ENCODE measurements around the gene RPRML.
"Not testable (repeated sequence)": the region's sequence is repeated elsewhere in the genome, so short reads cannot be mapped to it uniquely, and the experiment has no call there.

Gene RPRML

DNA sequence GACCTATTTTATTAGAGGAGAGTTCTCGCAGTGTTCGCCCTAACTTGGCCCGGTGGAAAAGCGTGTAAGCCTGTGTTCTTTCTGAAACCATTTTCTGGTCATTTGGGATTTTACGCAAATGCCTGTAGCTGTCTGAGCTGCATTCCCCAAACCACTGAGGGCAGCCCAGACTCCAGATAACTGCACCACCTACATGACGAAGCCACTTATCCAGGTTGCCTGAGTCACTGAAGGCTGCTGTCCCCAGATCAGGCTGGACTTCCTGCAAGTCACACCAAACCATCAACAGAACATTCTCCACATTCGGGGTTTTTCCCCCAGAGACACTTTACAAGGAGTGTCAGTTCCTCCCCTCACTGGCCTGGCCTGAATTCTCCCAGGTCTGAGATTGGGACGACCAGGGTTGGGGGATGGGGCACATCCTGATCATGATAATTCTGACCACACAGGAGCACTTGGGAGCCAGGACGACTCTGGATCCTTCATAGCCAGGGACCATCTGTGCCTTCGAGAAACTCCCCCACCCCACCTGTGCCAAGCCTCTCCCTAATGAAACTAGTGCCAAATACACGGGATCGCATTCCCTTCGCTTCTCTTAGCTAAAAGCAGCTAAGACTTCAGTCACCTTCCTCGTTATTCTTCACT, 2.3 kb downstream of the RPRML start:
- no peak for DNase-seq (ENCODE audit: low read depth)

DNA sequence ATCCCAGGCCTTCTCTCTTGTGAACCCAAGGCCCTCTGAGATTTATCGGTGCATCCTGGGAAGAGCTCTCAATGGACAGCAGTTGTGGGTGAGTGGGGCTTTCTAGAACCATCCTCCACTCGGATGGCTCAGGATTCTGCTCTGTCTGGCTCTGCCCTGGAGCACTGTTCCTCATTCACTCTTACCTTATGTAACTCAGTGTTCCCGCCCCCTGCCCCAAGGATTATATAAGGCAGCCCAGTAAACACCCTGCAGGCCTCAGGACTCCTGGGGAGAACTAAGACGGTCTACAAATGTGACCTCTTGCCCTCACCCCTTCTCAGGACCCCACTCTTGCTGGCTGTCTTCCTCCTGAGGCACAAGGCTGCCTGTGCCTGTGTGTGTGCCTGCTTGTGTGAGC, 3.8 kb downstream of the RPRML start:
- no peak for DNase-seq (ENCODE audit: low read depth)

DNA sequence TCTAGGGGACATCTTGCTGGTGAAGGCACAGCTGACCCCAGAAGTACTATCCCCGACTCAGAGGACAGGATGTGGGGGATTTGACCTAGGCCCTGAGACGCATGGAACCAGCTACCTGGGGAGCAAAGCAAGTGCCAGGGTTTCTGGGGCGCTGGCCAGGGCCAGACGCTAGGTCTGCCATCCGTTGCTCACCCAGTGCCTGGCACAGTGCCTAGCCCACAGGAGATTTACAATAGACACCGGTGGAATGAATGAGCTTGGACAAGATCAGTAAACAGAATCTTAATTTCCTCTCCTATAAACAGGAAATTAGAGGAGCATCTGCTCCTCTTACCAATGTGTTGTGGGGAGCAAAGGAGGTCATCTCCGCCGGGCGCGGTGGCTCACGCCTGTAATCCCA, 5.0 kb downstream of the RPRML start:
- no peak for DNase-seq (ENCODE audit: low read depth)

DNA sequence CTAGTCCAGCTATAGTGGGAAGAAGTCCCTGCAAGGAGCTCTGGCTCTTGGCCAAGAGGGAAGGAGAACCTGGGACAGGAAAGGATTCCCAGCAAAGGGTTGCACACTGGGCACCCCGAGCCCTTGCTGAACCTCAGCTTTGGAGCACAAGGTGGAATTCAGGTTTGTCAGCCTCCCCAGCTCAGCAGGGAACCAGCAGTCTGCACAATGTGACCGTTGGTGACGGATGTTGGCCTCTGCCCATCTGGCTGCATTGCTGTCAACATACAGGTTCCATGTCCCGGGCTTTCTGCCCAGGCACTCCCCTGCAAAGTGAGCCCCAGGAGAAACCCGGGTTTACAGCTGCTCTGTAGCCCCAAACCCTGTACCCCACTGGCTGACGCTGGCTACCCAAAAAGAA, 6.7 kb downstream of the RPRML start:
- no peak for DNase-seq (ENCODE audit: low read depth)

DNA sequence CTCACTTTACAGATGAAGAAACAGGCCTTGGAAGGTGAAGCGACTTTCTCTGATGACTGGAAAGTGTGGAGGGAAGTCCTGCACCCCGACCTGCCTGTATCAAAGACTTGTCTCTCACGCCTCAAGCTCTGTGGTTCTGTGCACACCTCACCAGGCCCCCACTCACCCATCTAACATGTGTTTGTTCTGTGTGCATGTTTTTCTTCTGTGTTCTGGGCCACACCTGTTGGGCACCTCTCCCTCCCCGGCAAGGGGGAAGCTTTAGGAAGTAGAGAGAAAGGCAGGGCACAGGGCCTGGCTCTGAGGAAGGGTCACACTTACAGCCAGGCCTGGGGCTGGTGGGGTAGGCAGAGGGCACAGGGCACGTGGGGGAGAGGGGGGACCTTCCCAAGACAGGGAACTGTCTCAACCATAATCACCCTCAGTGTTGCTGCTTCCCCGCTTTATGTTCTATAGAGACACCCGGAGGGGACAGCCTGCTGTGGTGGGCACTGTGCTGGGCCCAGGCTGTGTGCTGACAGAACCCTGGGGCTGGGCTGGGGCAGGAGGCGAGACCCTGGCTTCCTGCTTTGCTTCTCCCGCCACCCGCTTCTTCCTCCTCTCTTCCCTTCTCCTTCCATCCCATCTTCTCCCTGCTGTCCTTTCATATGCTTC, 7.3 kb downstream of the RPRML start:
- DNase-seq (ENCODE audit: low read depth): no peak

DNA sequence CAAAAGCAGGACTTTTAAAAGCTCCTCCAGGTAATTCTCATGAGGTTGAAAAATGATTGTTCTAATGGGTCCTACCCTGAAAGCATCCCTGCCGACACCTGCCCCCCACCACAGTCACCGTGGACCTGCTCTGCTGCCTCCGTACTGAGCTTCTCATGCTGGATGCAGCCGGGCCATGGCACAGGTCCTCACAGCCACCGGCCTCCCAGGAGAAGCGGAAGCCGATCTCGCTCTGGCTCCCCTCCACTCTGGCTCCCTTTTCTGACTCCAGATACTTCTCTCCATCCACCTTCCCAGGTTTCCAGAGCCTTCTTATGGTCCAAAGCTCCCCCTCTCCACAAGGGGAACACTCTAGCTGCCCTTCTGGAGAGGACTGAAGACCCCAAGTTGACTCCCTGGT, 10.2 kb downstream of the RPRML start:
- no peak for DNase-seq (ENCODE audit: low read depth)

GRCh38 chr17:46968224-46968834, 10.7 kb downstream of the RPRML start:
- DNase-seq (ENCODE audit: low read depth): no peak

DNA sequence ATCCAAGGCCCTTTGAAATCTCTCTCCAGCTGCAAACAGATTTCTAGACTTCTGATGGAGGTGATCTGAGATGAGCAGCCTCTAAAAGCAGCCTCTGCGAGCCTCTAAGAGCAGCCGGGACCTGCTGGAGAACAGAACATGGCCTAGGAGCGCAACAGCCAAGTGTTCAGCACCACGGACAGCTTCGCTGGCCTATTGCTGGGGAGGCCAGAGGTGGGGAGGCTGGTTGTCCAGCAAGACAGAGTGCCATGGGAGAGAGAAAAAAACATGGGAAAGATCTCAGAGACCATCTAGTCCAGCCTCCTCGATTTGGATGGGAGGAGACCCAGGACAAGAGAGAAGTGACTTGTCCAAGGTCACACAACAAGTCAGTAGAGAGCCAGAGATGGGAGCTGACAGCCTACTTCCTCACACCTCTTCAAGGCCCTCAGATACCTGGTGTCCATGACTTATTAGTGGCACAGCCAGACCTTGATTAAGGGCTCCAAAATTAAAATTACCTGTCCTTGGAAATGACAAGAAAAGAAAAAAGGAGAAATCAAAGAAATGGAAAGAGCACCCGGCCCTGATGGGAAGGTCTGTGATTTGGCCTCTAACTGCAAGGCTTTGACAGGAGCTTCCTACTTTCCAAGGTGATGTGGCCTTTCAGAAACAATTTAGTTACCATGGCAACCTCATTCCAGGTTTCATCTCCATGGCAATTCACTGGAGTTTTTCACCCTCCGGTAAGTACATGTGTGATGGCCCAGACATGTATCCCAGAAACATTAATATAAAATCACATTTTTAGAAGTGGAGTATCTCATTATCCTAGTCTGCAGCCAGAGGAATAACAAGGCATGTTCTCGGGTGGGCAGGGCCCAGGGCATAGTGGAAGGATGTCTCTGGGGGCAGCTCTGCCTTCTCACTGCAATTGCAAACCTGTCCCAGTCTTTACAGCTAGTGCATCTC, 14.5 kb downstream of the RPRML start:
- DNase-seq (ENCODE audit: low read depth): no peak

- DNase-seq (ENCODE audit: low read depth): no peak
Measured at GRCh38 chr17:46963571-46963970, 15.5 kb downstream of the RPRML start.

- no peak for DNase-seq (ENCODE audit: low read depth)
Measured at GRCh38 chr17:46962374-46962790, 16.7 kb downstream of the RPRML start.

DNA sequence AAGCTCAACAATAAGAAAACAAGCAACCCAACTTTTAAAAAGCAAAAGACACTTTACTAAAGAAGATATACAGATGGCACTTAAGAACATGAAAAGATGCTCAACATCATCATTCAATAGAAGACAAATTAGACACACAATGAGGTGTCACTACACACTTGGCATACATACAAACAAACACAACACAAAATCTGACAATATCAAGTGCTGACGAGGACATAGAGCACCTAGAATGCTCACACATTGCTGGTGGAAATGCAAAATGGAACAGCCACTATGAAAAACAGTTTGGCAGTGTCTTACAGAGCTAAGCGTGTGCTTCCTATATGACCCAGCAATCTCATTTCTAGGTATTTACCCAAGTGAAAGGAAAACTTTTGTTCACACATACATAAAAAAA, 18.9 kb downstream of the RPRML start:
- no peak for DNase-seq (ENCODE audit: low read depth)

DNA sequence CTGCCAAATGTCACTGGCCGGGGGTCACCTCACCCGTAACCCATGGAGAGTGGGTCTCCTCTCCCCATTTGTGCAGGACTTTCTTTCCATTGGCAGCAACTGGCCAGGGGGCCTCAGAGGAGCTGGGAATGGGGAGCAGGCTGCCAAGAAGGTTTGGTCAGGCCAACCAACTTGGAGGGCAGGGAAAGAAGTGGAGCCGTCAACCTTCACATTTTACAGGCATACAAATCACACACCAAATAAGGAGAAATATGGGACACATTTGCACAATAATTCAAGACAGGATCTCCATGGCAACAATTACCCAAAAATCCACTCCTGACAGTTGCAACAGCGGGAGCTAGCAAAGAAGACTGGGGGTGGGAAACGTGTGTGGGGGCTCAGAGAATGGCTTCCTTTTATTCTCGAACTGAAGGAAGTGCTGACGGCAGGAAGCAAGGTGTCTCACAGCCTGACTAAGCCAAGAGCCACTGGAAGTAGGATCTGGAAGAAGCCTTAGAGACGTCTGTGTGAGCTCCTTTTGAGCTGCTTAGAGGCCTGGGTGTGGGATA, 20.9 kb downstream of the RPRML start:
- no peak for DNase-seq (ENCODE audit: low read depth)

GRCh38 chr17:46953191-46953590, 25.9 kb downstream of the RPRML start:
- not testable (repeated sequence) for DNase-seq (ENCODE audit: low read depth)

GRCh38 chr17:46952115-46952514, 26.9 kb downstream of the RPRML start:
- no peak for DNase-seq (ENCODE audit: low read depth)

- no peak for DNase-seq (ENCODE audit: low read depth)
Measured at GRCh38 chr17:46951706-46952105, 27.3 kb downstream of the RPRML start.

DNA sequence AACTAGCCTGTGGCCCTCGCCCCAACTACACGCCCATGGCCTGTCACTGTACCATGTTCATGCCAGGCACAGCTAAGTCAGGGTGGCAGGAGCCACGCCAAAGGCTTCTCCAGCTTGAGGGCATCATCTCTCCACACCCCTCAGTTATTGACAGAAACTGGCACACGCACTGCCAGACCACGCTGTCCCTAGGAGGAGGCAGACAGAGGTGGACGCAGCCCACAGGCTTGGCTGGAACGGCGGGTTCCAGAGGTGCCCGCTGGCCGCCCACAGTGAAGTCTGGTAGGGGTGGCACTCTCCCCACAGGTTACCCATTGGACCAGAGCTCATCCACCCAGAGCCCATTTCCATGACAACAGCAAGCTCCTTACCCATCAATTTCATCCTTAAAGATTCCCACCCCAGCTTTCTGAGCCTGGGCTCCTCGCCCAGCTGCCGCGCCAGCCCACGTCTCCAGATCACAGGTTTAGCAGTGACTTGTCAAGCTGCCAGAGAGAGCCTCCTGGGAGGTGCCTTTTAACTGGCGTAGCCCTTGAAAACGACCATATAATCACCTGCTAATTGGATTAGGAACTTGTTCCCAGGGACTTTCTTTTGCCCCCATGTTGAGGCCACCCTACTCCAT, 27.9 kb downstream of the RPRML start:
- DNase-seq (ENCODE audit: low read depth): no peak

- DNase-seq (ENCODE audit: low read depth): no peak
Measured at GRCh38 chr17:46950342-46950996, 28.6 kb downstream of the RPRML start.

GRCh38 chr17:46949291-46950174, 29.5 kb downstream of the RPRML start:
- DNase-seq (ENCODE audit: low read depth): no peak

DNA sequence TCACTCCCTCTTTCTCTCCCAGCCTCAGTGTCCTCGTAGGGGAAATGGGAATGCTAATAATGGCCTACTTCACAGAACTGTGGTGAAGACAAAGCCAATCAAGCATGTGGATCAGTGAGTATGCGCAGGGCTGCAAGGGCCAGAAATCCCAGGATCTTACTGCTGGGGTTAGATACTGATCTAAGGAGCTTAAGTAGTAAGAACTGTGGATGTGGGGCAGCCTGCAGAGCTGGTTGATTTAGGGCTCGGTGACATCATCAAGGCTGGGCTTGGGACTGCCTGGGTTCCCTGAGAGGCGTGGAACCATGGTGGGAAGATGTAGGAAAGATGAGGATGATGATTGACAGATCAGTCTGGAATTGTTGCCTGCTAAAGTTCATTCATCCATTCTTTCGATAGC, 30.5 kb downstream of the RPRML start:
- no peak for DNase-seq (ENCODE audit: low read depth)

GRCh38 chr17:46947216-46947615, 31.8 kb downstream of the RPRML start:
- no peak for DNase-seq (ENCODE audit: low read depth)
